Amygdala (tissue), 56 donors: ENCODE data around the gene OSCAR.
"Not testable (repeated sequence)": the region's sequence is repeated elsewhere in the genome, so short reads cannot be mapped to it uniquely, and the experiment has no call there.

Source experiments
- DNase-seq, 56 donors: peaks; one replicate each; lab custom pipeline; 2025; lab: John Stamatoyannopoulos, UW

Gene OSCAR

DNA sequence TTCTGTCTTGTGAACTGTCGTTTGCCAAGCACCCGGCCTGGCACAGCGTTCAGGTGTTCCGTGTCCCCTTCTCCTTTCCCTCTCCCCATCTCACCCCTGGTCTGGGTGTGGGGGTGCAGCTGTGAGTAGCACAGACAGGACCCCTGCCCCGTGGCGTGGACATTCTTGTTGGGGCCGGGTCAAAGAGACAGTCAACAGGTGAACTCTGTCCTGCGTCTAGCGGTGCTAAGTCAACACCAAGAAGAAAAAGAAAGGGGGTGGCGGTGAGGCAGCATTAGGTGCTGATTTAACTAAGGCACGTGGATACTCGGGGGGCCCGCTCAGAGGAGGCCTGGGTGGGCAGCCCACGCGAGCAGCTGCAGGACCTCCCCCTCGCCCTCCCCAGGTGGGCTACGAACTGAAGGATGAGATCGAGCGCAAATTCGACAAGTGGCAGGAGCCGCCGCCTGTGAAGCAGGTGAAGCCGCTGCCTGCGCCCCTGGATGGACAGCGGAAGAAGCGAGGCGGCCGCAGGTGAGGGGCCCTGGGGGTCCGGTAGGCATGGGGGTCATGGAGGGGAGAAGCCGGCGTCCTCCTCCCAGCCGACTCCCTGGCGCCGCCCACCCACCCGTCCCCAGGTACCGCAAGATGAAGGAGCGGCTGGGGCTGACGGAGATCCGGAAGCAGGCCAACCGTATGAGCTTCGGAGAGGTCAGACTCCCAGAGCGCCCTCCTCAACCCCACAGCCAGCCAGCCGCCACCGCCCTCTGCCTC is 27.3 kb upstream of the OSCAR start:
- no peak for DNase-seq

DNA sequence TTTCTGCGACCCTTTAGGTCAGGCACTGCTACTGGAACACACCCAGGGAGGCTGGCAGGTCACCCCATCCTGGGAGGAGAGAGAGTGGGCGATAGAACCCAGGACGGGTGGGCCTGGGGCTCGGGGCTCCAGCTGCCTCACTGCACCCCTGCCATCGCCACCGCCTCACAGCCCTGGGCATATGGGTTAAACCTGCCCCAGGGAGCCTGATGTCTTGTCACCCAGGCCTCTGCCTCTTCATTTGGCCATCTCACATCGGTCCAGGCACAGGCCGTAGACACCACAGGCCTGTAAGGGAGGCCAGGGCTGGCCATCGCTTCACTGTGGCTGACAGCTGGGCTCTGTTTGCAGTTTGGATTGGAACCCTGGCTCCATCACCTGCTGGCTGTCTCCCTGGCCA is 25.1 kb upstream of the OSCAR start:
- DNase-seq: no peak

DNA sequence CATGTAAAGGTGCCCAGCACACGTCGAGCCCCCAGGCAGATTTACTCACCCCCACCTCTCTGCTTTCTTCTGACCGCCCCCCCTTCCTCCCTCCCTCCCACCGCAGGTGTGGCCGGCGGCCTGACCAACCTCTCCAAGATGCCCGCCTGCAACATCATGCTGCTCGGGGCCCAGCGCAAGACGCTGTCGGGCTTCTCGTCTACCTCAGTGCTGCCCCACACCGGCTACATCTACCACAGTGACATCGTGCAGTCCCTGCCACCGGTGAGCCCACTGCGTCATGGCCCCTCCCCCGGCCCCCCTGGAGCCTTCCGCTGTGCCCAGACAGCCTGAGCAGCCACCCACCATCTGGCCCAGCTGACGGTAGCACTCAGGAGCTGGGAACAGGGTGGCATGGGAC is 23.8 kb upstream of the OSCAR start:
- no peak for DNase-seq

DNA sequence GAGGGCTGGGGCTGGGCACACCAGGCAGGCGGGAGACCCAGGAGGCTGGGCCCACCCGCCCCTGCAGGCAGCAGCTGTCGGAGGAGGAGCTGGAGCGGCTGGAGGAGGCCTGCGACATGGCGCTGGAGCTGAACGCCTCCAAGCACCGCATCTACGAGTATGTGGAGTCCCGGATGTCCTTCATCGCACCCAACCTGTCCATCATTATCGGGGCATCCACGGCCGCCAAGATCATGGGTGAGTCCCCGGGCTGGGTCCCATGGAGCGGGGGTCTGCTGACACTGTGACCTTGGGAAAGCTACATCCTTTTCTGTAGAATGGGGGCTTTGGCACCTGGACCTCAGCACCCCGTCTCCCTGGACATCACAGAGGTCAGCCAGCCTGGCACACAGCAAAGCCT is 23.1 kb upstream of the OSCAR start:
- no peak for DNase-seq

DNA sequence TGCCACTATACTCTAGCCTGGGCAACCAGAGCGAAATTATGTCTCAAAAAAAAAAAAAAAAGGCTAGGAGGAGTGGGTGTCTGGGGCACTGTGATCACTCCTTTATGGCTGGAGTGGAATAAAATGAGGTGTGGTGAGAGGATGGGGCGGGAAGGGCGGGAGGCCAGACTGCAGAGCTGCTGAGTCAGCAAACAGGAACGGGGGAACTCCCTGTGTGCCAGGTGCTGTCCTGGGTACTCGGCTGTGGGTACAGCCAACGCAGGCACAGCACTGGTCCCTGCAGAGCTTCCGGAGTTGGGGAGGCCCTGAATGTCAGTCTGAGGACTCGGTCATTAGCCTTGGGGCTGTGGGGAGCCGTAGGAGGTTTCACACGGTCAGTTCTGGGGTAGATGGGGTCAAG is 20.7 kb upstream of the OSCAR start:
- DNase-seq: no peak

DNA sequence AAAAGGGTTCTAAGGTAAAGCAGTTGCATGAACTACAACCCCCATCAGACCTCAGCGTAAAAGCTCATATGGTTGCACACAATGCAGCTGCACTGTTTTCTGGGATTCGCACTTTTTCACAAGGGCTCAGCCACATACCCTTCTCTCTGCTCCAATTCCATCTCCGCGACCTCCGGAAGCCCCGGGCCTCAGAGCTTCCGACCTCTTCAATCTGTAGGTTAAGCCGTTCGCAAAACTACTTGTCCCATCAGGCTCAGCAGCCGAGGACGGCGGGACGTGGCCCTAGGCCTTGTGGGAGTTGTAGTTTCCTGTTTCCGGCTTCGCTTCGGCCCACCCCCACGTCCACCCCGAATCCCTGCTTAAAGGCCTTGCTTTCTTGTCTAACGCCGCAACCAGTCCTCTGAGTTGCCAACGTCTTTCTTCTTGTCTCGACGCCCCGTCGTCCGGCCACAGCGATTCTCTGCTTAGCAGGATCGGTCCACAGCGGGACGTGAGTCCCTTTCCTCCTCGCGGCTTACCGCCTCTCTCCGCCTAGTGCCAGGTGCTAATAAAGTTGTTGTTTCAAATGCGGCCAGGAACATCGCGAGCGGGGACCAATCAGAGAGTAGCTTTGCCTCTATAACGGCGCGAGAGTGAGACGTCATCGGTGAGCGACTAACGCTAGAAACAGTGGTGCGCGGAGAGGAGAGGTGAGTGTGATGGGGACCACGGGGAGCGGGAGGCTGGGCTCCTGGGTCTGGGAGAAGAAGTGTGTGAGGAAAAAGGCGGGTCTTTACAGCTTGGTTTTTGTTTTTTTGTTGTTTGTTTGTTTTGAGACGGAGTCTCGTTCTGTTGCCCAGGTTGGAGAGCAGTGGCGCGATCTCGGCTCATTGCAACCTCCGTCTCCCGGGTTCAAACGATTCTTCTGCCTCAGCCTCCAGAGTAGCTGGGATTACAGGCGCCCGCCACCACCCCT is 14.8 kb upstream of the OSCAR start, which contains the start of the genes PRPF31 and TFPT:
PRPF31 (plus strand) TSS at position 646 of the 955 bp plus-strand sequence. CDS start 2,525 bp downstream, outside the sequence.
TFPT (minus strand) TSS at position 549 of the 955 bp plus-strand sequence; CDS start at position 161, 388 bp downstream.
- DNase-seq: peak; percentile 79 to 100 (median 94)

DNA sequence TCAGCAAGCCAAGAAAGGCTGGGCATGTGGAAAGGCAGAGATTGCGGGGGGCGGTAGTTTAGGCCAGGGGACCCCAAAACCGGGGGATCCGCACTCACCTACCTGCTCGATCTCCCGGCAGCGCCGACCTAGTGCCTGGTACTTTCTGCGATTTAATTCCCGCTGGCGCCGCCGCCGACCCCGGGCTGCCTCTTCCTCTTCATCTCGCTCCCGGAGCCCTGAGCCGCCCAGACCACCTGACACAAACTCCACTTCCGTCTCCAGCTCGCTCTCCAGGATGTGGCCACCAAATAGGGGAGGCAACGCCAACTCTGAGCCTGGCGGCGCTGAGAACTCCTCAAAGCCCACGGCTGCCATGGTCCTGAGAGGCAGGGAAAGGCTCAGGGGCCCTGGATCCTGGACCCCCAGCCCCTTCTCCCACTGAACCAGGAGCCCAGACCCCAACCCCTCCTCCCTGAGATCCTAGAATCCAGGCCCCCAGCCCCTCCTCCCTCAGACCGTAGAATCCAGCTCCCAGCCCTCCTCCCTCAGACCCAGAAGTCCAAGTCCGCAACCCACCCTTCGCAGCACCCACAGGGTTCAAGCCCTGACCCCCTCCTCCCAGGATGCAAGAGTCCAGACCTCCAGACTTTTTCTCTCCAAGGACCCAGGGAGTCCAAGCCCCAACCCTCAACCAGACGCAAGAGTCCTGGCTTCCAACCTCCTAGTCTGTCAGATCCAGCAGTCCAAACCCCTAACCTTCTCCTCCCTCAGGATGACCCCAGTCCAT is 13.9 kb upstream of the OSCAR start:
- peak in 32 of 56 donors; percentile 10 to 66 (median 29) for DNase-seq

DNA sequence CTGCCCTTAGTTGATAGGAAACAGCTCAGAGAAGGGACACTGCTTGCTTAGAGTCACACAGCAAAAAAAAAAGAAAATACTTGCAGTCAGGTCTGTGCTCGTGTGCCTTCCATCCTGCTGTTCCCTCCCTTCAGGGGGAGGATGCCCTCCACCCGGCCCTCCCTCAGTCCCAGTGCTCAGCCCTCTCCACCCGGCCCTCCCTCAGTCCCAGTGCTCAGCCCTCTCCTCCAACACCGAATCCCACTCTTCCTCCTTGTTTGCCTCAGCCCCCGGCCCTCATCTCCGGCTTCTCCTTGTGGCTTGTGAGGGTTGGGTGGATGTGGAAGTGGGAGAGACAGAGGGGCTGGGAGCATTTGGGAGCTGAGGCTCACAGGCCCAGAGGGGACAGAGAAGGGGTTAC is 9.0 kb upstream of the OSCAR start:
- no peak for DNase-seq

DNA sequence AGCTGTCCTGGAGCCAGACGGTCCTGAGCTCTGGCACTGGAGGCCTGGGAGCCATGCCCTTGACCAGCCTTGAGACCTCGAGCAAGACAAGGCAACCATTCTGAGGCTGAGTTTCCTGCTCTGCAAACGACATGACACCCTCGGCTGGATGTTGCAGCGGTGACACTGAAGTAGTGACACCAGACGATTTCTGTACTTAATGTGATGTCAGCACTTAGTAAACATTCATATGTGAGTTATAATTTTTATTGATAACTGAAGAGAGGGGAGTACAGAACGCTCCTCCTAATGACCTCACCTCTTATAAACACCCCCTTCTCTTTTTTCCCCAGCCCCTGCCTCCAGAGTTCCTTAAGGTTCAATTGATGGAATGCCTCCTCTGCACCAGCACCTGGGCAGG is 7.9 kb upstream of the OSCAR start:
- DNase-seq: no peak

DNA sequence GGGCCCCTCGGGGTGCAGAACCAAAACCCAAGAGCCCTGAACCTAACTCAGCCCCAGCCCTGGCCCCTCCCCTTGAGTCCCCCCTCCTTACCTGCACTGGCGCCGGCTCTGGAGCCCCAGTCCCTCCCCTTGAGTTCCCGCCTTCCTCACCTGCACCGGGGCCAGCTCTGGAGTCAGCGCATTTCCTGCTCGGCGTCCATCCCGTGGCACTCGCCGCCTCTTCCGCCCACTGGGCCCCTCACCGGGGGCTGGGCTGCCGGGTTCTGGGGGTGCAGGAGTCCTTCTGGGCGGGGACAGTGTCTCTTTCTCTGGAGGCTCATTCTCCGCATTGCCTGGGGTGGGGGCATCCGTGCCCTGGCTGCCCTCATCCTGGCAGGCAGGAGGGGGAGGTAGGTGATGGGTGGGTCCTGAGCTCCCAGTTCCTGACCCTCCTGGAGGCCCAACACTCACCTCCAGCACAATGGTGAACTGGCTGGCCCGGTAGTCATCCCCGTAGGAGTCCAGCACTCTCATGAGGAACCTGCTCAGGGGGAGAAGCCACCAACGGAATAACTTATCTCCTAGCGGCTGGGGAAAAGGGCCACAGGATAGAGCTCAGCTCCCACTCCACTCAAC is 7.4 kb upstream of the OSCAR start:
- no peak for DNase-seq

DNA sequence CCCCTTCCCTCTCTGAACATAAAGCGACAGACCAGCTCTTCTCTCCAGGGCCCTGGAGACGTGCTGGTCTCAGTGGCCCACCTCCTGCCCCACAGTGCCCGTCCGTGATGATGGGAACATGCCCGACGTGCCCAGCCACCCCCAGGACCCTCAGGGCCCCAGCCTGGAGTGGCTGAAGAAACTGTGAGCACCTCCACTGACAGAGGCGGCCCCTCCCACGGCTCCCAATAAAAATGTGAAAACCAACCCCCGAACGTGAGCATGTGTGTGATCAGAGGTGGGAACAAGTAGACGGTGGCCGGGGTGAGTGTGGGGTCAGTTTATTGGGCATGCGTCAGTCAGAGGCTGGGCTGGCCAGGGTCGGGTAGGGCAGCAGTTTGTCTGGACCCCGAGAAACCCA is 6.1 kb upstream of the OSCAR start:
- DNase-seq: no peak

DNA sequence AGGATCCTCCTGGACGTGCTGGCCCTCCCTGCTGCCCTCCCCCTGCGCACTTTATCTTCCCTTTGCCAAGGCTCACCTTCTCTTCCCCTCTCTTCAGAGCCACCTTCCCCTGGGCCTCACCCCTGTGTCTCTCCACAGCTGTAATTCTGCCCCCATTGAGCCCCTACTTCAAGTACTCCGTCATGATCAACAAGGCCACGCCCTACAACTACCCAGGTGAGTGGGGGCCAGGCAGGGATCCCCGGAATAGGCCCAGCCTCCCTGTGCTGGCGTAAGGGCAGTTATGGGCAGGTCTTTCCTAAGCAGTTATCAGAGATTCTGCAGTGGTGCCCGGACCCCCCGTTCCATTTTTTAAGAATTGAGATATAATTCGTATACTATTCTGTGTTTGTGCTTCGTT is 5.2 kb upstream of the OSCAR start:
- no peak for DNase-seq

DNA sequence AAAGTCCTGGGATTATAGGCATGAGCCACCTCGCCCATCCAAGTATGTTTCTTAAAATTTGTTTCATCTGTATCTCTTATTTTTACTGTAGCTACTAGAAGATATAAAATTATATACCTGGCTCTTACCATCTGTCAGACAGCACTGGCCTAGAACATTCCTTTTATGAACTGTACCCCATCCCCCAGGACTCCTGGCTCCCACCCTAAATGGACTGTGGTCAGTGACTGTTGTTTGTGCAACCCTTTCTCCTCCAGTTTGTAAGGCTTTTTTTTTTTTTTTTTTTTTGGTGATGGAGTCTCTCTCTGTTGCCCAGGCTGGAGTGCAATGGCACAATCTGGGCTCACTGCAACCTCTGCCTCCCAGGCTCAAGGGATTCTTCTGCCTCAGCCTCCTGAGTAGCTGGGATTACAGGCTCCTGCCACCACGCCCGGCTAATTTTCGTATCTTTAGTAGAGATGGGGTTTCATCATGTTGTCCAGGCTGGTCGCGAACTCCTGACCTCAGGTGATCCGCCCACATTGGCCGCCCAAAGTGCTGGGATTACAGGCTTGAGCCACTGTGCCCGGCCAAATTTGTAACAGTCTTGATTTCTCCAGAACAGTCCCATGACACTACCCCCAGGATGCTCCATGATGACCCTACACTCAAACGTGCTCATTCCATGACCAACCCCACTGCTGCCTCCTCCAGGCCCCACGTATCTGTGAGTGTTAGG is 4.6 kb upstream of the OSCAR start:
- DNase-seq: no peak

DNA sequence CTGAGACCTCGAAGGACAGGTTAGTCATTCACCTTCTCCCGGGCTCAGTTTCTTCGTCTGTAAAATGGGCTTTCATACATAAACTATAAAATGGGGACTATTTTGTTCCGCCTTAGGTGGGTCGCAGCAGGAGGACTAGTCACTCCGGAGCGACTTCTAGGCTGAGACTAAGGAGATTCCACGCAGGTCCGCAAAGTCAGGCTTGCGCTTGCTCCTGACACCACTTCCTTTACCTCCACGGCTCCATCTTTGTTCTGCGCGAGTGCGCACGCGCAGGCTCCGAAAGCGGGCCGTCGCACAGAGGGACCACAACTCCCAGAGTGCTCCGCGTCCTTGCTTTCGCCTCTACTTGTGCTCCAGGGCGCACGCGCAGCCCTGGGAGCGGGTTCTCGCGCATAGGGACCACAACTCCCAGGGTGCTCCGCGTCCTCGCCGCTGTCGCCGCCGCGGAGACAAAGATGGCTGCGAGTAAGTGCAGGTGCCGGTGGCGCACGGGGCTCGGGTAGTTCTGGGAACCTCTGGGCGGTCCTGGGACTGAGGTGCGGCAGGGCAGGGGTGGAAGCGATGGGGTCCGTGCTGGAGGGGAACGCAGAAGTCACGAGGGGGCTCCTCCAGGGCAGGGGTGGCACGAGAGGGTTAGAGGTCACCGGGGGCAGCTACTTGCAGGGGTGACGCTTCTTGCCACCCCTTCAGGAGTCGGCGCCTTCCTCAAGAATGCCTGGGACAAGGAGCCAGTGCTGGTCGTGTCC is 2.0 kb upstream of the OSCAR start, which contains the start of gene NDUFA3:
NDUFA3 (plus strand) TSS at position 435 of the 749 bp plus-strand sequence; CDS start at position 459, 24 bp downstream.
- peak; percentile 69 to 99 (median 95) for DNase-seq

DNA sequence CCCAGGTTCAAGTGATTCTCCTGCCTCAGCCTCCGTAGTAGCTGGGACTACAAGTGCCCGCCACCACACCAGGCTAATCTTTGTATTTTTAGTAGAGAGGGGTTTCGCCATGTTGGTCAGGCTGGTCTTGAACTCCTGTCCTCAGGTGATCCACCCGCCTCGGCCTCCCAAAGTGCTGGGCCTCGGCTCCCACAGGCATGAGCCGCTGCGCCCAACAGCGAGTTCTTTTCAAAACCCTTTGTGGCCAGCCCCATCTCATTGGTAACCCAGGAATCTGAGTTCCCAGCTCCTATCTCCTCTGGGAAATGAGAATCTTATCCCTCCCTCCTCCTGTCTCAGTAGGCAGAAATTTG is 724 bp downstream of the OSCAR start:
- not testable (repeated sequence) for DNase-seq

DNA sequence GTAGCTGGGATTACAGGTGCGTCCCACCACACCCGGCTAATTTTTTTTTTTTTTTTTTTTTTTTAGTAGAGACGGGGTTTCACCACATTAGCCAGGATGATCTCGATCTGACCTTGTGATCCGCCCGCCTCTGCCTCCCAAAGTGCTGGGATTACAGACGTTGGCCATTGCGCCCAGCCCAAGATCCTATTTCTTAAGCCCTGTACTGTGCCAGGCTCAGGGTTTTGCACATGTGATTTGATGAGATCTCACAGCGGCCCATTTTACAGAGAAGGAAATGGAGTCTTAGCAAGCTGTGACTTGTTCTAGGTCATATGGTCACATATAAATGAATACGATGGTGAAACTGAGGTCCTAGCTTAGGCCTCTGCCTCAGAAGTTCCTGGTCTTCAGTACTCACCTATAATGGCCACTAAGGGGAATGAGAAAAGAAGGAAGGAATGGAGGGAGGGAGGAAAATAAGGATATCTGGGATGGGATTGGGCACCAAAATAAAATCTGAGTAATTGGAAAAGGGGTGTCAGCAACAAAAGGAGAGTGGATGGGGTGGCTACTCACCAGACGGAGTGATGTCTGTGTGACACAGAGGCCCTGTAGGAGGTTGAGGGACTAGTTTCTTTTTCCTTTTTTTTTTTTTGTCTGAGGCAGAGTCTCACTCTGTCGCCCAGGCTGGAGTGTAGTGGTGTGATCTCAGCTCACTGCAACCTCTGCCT is 1.3 kb downstream of the OSCAR start:
- DNase-seq: no peak

DNA sequence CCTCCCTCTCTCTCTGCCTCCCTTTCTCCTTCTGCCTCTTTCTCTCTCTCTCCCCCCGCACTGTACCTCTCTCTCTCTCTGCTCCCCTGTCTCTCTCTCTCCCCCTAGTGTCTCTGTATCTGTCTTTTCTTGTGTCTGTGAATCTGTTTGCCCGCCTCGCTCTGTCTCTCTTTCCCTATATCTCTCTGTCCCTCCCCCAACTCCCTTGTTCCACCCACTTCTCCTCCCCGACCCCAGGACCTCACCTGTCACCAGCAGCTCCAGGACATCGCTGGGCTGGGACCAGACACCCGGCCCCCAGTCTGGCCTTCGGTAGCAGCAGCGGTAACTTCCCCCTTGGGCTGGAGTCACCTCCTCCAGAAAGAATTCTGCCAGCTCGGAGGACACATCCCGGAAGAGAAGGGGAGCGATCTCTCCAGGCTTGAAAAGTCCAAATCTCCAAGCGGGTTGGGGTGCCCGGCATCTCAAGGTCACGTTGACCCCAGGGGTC is 3.9 kb downstream of the OSCAR start:
- DNase-seq: peak in 1 of 56 donors; percentile 3
